Muscle layer of duodenum (tissue), 2 donors: ENCODE data around the gene CHD1L.
"Not testable (repeated sequence)": the region's sequence is repeated elsewhere in the genome, so short reads cannot be mapped to it uniquely, and the experiment has no call there.

Experiments
- H3K27ac ChIP-seq: one replicate; pipeline ENCODE4 v1.7.0; 2013; ENCODE audit warnings: mild to moderate bottlenecking, low read length
- H3K27me3 ChIP-seq: one replicate; pipeline ENCODE4 v1.7.0; 2013; ENCODE audit warnings: low read depth, mild to moderate bottlenecking, control low read depth, low read length
- H3K36me3 ChIP-seq, 2 donors: one replicate each; pipeline ENCODE4 v1.7.0; 2013; ENCODE audit warnings: low read length in 2 of 2, control low read depth in 1 of 2, mild to moderate bottlenecking in 1 of 2; ENCODE audit not compliant: insufficient read depth in 2 of 2, control insufficient read depth in 1 of 2
- H3K4me1 ChIP-seq, 2 donors: one replicate each; pipeline ENCODE4 v1.7.0; 2013; ENCODE audit warnings: low read length in 2 of 2, mild to moderate bottlenecking in 2 of 2, control low read depth in 1 of 2, moderate library complexity in 1 of 2; ENCODE audit not compliant: insufficient read depth in 2 of 2, control insufficient read depth in 1 of 2
- H3K4me3 ChIP-seq, 2 donors: one replicate each; pipeline ENCODE4 v1.7.0; 2013; ENCODE audit warnings: low read length in 2 of 2, low read depth in 1 of 2, mild to moderate bottlenecking in 1 of 2
- H3K9me3 ChIP-seq, 2 donors: one replicate each; pipeline ENCODE4 v1.7.0; 2013; ENCODE audit warnings: low read length in 2 of 2, control low read depth in 1 of 2, mild to moderate bottlenecking in 1 of 2; ENCODE audit not compliant: control insufficient read depth in 1 of 2
- donor health status: healthy.

Gene CHD1L

DNA sequence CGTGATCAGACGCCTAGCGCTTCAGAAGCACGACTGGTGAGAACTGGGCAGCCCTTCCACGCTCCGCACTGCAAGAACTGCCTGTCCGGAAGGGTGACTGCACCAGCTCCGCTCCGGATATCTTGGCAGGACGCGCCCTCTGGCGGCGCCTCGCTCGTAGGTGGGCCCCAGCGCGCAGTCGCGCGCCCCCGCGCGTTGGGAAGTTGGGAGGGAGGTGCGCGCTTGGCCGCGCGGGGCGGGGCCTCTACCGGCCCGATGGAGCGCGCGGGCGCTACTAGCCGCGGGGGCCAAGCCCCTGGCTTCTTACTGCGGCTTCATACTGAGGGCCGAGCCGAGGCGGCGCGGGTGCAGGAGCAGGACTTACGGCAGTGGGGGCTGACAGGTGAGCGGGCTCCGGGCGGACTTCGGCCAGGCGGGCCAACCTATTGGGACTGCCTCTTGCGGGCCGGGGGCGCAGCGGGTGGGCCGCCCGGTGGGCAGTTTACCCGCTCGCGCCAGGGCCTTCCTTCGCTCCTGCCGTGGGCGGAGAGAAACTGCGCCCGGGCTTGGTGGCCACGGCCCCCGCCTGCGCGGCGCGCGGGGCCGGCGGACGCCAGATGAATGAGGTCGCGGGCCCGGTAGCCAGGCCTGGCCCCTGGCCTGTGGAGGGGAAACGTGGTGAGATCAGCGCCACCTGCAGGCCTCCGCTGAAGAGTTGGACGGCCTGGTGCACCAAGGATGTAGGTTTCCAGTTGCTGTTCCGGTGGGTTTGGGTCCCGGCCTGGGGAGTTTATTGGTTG, at the start of gene CHD1L:
CHD1L (plus strand) TSS at position 236 of the 779 bp plus-strand sequence; CDS start at position 256, 20 bp downstream.
- H3K27ac ChIP-seq: peak within 1 kb of the TSS; percentile 77
- H3K4me3 ChIP-seq: peak within 1 kb of the TSS; percentile 92 to 97
- no peaks in the 10 kb centered on the region for H3K27me3 ChIP-seq
- no peaks in the 10 kb centered on the region for H3K9me3 ChIP-seq
- no peaks in the 10 kb centered on the region for H3K36me3 ChIP-seq
- peaks cover 4 to 17% of the 10 kb centered on the region in 2 donors for H3K4me1 ChIP-seq

DNA sequence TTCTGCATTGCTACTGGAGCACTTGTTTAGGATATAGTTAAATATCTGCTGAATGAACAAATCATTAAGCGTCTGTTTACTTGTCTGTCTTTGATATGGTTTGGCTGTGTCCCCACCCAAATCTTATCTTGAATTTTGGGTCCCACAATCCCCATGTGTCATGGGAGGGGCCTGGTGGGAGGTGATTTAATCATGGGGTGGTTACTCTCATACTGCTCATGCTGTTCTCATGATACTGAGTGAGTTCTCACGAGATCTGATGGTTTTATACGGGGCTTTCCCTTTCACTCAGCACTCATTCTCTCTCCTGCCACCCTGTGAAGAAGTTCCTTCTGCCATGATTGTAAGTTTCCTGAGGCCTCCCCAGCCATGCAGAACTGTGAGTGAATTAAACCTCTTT, 45.2 kb upstream of the CHD1L start:
- not testable (repeated sequence) for H3K36me3 ChIP-seq, H3K27me3 ChIP-seq, H3K9me3 ChIP-seq, H3K4me1 ChIP-seq, H3K4me3 ChIP-seq, H3K27ac ChIP-seq

DNA sequence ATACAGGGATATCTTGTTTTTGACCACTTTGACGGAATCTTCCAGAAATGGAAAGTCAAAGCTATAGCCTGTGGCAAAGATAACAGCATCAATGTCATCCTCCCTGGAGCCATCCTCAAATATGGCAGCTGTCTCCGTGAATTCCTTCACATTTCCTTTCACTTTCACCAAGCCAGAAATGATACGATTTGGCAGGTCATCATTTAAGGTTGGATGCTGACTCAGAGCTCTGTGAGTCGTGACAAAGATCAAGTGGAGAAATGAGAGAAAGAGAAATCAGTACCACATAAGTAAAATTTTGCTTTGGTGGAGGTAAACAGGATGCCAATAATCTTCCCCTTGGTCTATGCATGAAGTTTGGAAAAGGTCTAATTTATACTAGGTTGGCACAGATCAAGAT, 41.2 kb upstream of the CHD1L start:
- Histone ChIP-seq H3K27me3 (no peaks in the 10 kb centered on the region), H3K4me3 (no peak overlapping the region), H3K9me3 (no peaks in the 10 kb centered on the region), H3K27ac (no peak overlapping the region), H3K4me1 (no peaks in the 10 kb centered on the region), H3K36me3 (peaks cover 0 to 9% of the 10 kb centered on the region in 2 donors)

DNA sequence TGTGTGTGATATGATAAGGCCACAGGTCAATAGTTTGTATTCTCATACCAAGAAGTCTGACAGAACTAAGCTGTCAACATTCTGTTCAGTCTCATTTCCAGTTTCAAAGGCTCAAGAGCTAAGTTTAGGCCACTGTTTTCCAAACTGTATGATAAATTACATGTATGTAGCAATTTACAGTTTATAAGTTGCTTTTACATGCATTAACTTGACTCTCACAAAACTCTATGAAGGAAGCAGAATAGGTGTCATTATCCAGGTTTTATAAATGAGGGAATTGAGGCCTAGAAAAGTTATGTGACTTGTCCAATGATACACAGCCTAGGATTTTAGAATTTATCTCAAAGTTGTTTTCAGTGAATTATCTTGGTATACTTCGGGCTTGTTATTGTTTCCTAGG, 40.7 kb upstream of the CHD1L start:
- no peaks in the 10 kb centered on the region for H3K27me3 ChIP-seq
- peaks cover 0 to 9% of the 10 kb centered on the region in 2 donors for H3K36me3 ChIP-seq
- H3K4me3 ChIP-seq: no peak overlapping the region
- no peaks in the 10 kb centered on the region for H3K9me3 ChIP-seq
- no peak overlapping the region for H3K27ac ChIP-seq
- no peaks in the 10 kb centered on the region for H3K4me1 ChIP-seq

DNA sequence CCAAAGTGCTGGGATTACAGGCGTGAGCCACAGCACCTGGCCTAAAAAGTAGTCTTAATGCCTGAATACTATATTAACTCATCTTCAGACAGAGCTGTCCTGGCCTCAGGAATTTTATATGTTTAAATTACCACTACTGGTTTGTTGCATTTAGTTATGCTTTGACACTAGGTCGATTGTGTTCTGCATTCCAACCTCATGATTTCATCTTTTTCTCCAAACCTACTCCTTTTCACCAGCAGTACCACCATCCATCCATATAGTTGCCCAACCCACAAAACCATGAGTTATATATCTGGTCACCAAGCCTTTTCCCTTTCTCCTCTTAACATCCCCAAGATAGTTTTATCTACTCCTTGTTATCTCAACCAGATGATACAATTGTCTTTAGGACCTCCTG, 39.9 kb upstream of the CHD1L start:
- H3K4me3 ChIP-seq: no peak overlapping the region
- H3K27me3 ChIP-seq: no peaks in the 10 kb centered on the region
- H3K36me3 ChIP-seq: peaks cover 0 to 9% of the 10 kb centered on the region in 2 donors
- no peaks in the 10 kb centered on the region for H3K4me1 ChIP-seq
- no peaks in the 10 kb centered on the region for H3K9me3 ChIP-seq
- no peak overlapping the region for H3K27ac ChIP-seq

DNA sequence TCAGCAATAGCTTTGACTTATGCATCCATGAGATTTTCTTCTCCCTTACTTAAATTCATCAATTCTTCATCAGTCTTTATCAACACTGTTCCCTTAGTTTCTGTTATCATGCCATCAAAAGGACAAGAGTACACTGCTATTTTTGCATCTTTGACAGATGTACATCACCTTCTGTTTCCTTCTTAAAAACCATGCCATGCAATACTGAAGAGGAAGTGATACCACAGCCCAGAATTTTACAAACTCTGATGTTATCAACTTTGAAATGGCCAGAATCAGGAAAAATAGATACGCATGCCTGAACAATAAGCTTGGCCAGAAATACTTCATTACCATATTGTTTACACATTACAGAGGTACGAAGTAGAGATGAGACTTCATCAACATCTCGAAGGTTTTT, 38.4 kb upstream of the CHD1L start:
- H3K4me3 ChIP-seq: no peak overlapping the region
- H3K4me1 ChIP-seq: no peaks in the 10 kb centered on the region
- no peaks in the 10 kb centered on the region for H3K27me3 ChIP-seq
- H3K9me3 ChIP-seq: no peaks in the 10 kb centered on the region
- H3K36me3 ChIP-seq: peaks cover 0 to 9% of the 10 kb centered on the region in 2 donors
- no peak overlapping the region for H3K27ac ChIP-seq

DNA sequence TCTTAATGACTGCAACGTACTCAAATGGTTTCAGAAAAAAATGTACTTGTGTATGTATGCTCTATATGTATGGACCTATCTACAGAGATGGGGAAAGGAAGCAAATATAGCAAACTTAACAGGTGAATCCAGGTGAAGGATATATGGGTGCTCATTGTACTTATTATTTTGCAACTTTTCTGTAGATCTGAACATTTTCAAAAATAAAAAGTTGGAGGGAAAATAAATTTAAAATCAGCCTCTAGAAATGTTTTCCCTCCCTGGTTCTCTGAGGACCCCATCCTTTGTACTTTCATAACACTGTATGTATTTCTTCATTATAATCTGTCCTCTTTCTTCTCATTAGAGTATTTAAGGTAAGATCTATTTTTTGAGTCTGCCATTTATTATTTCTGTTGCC, 35.3 kb upstream of the CHD1L start:
- no peaks in the 10 kb centered on the region for H3K4me1 ChIP-seq
- H3K27me3 ChIP-seq: no peaks in the 10 kb centered on the region
- H3K4me3 ChIP-seq: no peak overlapping the region
- H3K27ac ChIP-seq: no peak overlapping the region
- peaks cover 4 to 14% of the 10 kb centered on the region in 2 donors for H3K36me3 ChIP-seq
- H3K9me3 ChIP-seq: no peaks in the 10 kb centered on the region

DNA sequence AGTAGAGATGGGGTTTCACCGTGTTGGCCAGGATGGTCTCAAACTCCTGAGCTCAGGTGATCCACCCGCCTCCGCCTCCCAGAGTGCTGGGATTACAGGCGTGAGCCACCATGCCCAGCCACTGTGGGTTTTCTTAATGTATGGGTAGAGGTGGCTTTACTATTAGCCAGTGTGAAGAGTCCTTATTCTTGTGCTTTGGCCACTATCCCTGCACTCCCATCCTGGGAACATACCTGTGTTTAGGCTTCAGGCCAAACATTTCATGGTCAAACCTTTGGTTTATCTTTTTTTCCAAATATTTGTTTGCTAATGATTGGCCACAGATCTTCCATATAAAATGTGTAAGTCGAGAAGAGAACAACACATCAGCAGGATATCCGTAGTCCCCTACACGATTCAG, 33.9 kb upstream of the CHD1L start:
- H3K27me3 ChIP-seq: no peaks in the 10 kb centered on the region
- H3K27ac ChIP-seq: no peak overlapping the region
- H3K4me3 ChIP-seq: no peak overlapping the region
- H3K9me3 ChIP-seq: no peaks in the 10 kb centered on the region
- peaks cover 4 to 14% of the 10 kb centered on the region in 2 donors for H3K36me3 ChIP-seq
- H3K4me1 ChIP-seq: no peaks in the 10 kb centered on the region

DNA sequence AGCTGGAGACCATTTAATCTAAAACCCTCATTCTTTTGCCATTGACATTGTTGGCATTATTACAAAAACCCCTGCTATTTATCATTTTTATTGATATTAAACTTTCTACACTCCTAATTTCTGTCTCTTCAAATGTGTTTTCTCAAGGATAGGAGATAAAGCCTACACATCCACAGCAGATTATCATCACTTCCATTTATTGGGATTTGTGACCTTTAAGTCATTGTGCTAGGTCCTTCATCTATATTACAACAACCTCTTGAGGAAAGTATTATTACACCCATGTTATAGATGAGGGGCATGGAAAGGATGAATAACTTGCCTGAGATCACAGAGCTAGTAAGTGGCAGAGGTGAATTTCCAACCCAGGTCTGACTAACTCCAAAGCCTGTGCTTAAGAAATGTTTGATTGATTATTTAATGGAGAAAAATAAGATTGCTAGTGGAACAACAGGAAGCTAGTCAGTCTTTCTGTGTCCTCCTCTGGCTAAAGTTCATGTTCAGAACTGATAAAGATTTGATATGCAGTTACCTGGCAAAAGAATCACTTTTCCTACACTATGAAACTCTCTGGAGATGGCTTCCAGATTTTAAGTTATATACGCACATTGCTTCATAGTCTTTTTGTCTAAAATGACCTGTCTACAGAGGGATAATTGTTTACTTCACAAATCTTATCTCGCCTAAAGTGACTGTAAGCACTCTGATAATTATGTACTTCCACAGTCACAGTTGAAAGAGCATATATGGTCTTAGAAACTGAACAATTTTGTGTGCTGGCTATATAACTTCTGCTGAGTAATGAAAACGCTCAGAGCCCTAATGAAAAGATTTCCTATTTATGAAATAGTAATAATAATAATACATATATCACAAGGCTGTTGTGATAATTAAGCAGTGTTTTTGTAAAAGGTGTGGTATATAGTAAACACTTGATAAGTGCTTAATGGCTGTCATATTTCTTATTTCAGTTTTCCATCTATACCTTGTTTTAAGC, 32.4 kb upstream of the CHD1L start:
- H3K36me3 ChIP-seq: peaks cover 4 to 5% of the 10 kb centered on the region in 2 donors
- H3K4me3 ChIP-seq: no peak overlapping the region
- no peaks in the 10 kb centered on the region for H3K4me1 ChIP-seq
- no peak overlapping the region for H3K27ac ChIP-seq
- H3K27me3 ChIP-seq: no peaks in the 10 kb centered on the region
- no peaks in the 10 kb centered on the region for H3K9me3 ChIP-seq

DNA sequence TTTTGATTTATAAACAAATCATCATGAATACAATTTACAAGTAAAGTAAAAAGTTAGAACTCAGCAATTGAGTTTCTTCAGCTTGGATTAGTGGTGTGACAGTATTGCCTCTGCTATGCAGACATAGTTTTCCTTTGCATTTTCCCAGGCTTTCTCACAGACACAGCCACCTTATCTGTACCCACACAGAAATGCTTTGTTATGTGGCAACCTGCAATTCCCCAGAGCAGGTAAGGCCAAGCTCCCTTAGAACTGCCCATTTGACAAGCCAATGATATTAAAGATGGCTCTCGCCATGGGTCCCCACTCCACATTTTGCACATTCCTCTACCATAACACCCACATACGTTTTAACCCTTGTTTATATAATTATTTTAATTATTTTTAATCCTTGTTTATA, 31.5 kb upstream of the CHD1L start:
- Histone ChIP-seq H3K9me3 (no peaks in the 10 kb centered on the region), H3K27me3 (no peaks in the 10 kb centered on the region), H3K36me3 (peaks cover 4 to 5% of the 10 kb centered on the region in 2 donors), H3K4me1 (no peaks in the 10 kb centered on the region), H3K4me3 (no peak overlapping the region), H3K27ac (no peak overlapping the region)

DNA sequence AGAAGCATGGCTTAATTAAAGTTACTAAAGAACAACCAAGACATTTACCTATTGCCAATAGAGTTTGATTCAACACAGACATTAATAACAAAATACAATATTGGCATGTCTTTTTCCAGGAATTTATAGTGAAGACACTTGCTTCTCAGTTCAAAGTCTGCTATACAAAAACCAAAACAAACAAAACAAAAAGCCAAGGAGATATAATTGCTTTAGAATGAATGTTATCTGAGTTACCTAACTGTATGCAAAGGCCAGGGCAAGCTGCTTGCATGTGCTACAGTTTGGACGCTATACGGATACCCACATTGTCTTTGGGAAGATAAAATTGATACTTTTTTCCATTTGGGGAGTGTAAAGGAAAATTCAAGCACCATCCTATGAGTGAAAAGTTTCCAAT, 30.9 kb upstream of the CHD1L start:
- Histone ChIP-seq H3K36me3 (peaks cover 4 to 5% of the 10 kb centered on the region in 2 donors), H3K27me3 (no peaks in the 10 kb centered on the region), H3K27ac (no peak overlapping the region), H3K4me1 (no peaks in the 10 kb centered on the region), H3K9me3 (no peaks in the 10 kb centered on the region), H3K4me3 (no peak overlapping the region)
